ENCODE data around the gene RAB17.
A peak's percentile ranks its signal among the peaks of the same experiment; 100 is the strongest.

RAB17 gene

GRCh38 chr2:237590272-237591140 lies at the start of gene RAB17:
Gene RAB17 (minus strand): TSS chr2:237590734. CDS start chr2:237586154, 4,580 bp downstream.
- TF ChIP-seq CTCF (IDR thresholded peaks at IDR 0.05) = no peak
- Mint-ChIP-seq H3K27ac (no peak within 1 kb of the TSS), H3K27me3 (ENCODE audit: low read depth, poor library complexity) (peaks cover 39% of the 10 kb centered on the region), H3K36me3 (ENCODE audit: low read depth) (peaks cover 6% of the 10 kb centered on the region), H3K4me3 (peak within 1 kb of the TSS; percentile 19), H3K4me1 (peaks cover 81% of the 10 kb centered on the region), H3K9me3 (peaks cover 7% of the 10 kb centered on the region)
- no peak for DNase-seq

GRCh38 chr2:237639836-237640220 lies 49.3 kb upstream of the RAB17 start:
- H3K27me3 Mint-ChIP-seq (ENCODE audit: low read depth, poor library complexity) = no peaks in the 10 kb centered on the region
- H3K36me3 Mint-ChIP-seq (ENCODE audit: low read depth) = peaks cover 59% of the 10 kb centered on the region
- no peak overlapping the region for H3K4me3 Mint-ChIP-seq
- TF ChIP-seq CTCF (IDR thresholded peaks at IDR 0.05) = no peak
- DNase-seq = no peak
- H3K4me1 Mint-ChIP-seq = peaks cover 21% of the 10 kb centered on the region
- H3K9me3 Mint-ChIP-seq = peaks cover 28% of the 10 kb centered on the region
- H3K27ac Mint-ChIP-seq = no peak overlapping the region

- Mint-ChIP-seq H3K36me3 (ENCODE audit: low read depth) (peaks cover 61% of the 10 kb centered on the region), H3K27me3 (ENCODE audit: low read depth, poor library complexity) (no peaks in the 10 kb centered on the region), H3K9me3 (peaks cover 34% of the 10 kb centered on the region), H3K4me3 (no peak overlapping the region), H3K4me1 (peaks cover 16% of the 10 kb centered on the region), H3K27ac (peak overlapping the region; percentile 83)
- no peak for DNase-seq
- no peak for TF ChIP-seq CTCF (IDR thresholded peaks at IDR 0.05)
These were observed 48.7 kb upstream of the RAB17 start for GRCh38 chr2:237639052-237639835.

- peaks cover 6% of the 10 kb centered on the region for H3K4me1 Mint-ChIP-seq
- peaks cover 63% of the 10 kb centered on the region for H3K36me3 Mint-ChIP-seq (ENCODE audit: low read depth)
- TF ChIP-seq CTCF (IDR thresholded peaks at IDR 0.05) = no peak
- H3K27me3 Mint-ChIP-seq (ENCODE audit: low read depth, poor library complexity) = no peaks in the 10 kb centered on the region
- H3K9me3 Mint-ChIP-seq = peaks cover 38% of the 10 kb centered on the region
- no peak overlapping the region for H3K4me3 Mint-ChIP-seq
- no peak for DNase-seq
- no peak overlapping the region for H3K27ac Mint-ChIP-seq
These were observed 47.6 kb upstream of the RAB17 start for GRCh38 chr2:237638176-237638575.

GRCh38 chr2:237637429-237638135 lies 47.0 kb upstream of the RAB17 start:
- DNase-seq = no peak
- Mint-ChIP-seq H3K27ac (no peak overlapping the region), H3K4me1 (peaks cover 6% of the 10 kb centered on the region), H3K27me3 (ENCODE audit: low read depth, poor library complexity) (no peaks in the 10 kb centered on the region), H3K4me3 (no peak overlapping the region), H3K36me3 (ENCODE audit: low read depth) (peaks cover 68% of the 10 kb centered on the region), H3K9me3 (peaks cover 38% of the 10 kb centered on the region)
- TF ChIP-seq CTCF (IDR thresholded peaks at IDR 0.05) = no peak

Data from nephron progenitor cell (in vitro differentiated cells).